ENCODE measurements around the gene PLPP1. TPM values are rescaled to one million over a fixed set of nuclear protein-coding genes. Genes with fewer than 3 reads are reported as not detected.
A peak's percentile ranks its signal among the peaks of the same experiment; 100 is the strongest.

PLPP1 gene
- total RNA-seq, 2 donors from 2014 or later, result 29.0 to 100 TPM

- no peaks in the 10 kb centered on the region for H3K27me3 ChIP-seq (ENCODE audit: control insufficient read depth, insufficient read depth, low read length, poor library complexity, severe bottlenecking)
- no peaks in the 10 kb centered on the region for H3K4me1 ChIP-seq (ENCODE audit: control insufficient read depth, insufficient read depth, low read length)
- WGBS, 2 experiments (ENCODE audit: insufficient coverage in 1 of 2, insufficient read length in 1 of 2), result 90 to 94% methylated on average over 4 of the region's 4 CpGs
- Mint-ChIP-seq H3K36me3 (ENCODE audit: low read depth) (peaks cover 78% of the 10 kb centered on the region), H3K27me3 (ENCODE audit: insufficient read depth) (no peaks in the 10 kb centered on the region), H3K9me3 (peaks cover 28% of the 10 kb centered on the region), H3K4me3 (no peak overlapping the region), H3K27ac (peak overlapping the region; percentile 44), H3K4me1 (peaks cover 26% of the 10 kb centered on the region)
- no peak for TF ChIP-seq CTCF (conservative IDR thresholded peaks at IDR 0.05)
- no peak overlapping the region for H3K4me3 ChIP-seq (ENCODE audit: low read length)
- peaks cover 43% of the 10 kb centered on the region for H3K9me3 ChIP-seq (ENCODE audit: control insufficient read depth, low read length)
- H3K27ac ChIP-seq (ENCODE audit: low read depth, low read length), result peak overlapping the region; percentile 30
- no peak for DNase-seq
- peaks cover 82% of the 10 kb centered on the region for H3K36me3 ChIP-seq (ENCODE audit: control insufficient read depth, insufficient read depth, low read length)
- no peak overlapping the region for H3K9ac ChIP-seq (ENCODE audit: extremely low read depth, low read length, poor library complexity, severe bottlenecking)
These were observed 95.8 kb downstream of the PLPP1 start for GRCh38 chr5:55438998-55439397.

- WGBS, 2 experiments (ENCODE audit: insufficient coverage in 1 of 2, insufficient read length in 1 of 2), result 93% methylated on average over 1 to 2 of the region's 2 CpGs
- peaks cover 82% of the 10 kb centered on the region for H3K36me3 Mint-ChIP-seq (ENCODE audit: low read depth)
- Histone ChIP-seq H3K4me1 (ENCODE audit: control insufficient read depth, insufficient read depth, low read length) (no peaks in the 10 kb centered on the region), H3K27me3 (ENCODE audit: control insufficient read depth, insufficient read depth, low read length, poor library complexity, severe bottlenecking) (no peaks in the 10 kb centered on the region), H3K4me3 (ENCODE audit: low read length) (no peak overlapping the region), H3K9me3 (ENCODE audit: control insufficient read depth, low read length) (peaks cover 52% of the 10 kb centered on the region), H3K27ac (ENCODE audit: low read depth, low read length) (peak overlapping the region; percentile 78), H3K9ac (ENCODE audit: extremely low read depth, low read length, poor library complexity, severe bottlenecking) (no peak overlapping the region), H3K36me3 (ENCODE audit: control insufficient read depth, insufficient read depth, low read length) (peaks cover 87% of the 10 kb centered on the region)
- no peak for TF ChIP-seq CTCF (conservative IDR thresholded peaks at IDR 0.05)
- H3K27me3 Mint-ChIP-seq (ENCODE audit: insufficient read depth), result no peaks in the 10 kb centered on the region
- no peak overlapping the region for H3K4me3 Mint-ChIP-seq
- DNase-seq, result no peak
- H3K9me3 Mint-ChIP-seq, result peaks cover 31% of the 10 kb centered on the region
- peaks cover 26% of the 10 kb centered on the region for H3K4me1 Mint-ChIP-seq
- H3K27ac Mint-ChIP-seq, result peak overlapping the region; percentile 44
These were observed 96.9 kb downstream of the PLPP1 start for GRCh38 chr5:55437859-55438206.

- 92 to 100% methylated on average over 1 of the region's 1 CpG for WGBS, 2 experiments (ENCODE audit: insufficient coverage in 1 of 2, insufficient read length in 1 of 2)
- Mint-ChIP-seq H3K9me3 (peaks cover 35% of the 10 kb centered on the region), H3K36me3 (ENCODE audit: low read depth) (peaks cover 84% of the 10 kb centered on the region), H3K4me3 (no peak overlapping the region), H3K27ac (peak overlapping the region; percentile 44), H3K27me3 (ENCODE audit: insufficient read depth) (no peaks in the 10 kb centered on the region), H3K4me1 (peaks cover 24% of the 10 kb centered on the region)
- Histone ChIP-seq H3K4me1 (ENCODE audit: control insufficient read depth, insufficient read depth, low read length) (no peaks in the 10 kb centered on the region), H3K9ac (ENCODE audit: extremely low read depth, low read length, poor library complexity, severe bottlenecking) (no peak overlapping the region), H3K9me3 (ENCODE audit: control insufficient read depth, low read length) (peaks cover 55% of the 10 kb centered on the region), H3K27me3 (ENCODE audit: control insufficient read depth, insufficient read depth, low read length, poor library complexity, severe bottlenecking) (no peaks in the 10 kb centered on the region), H3K27ac (ENCODE audit: low read depth, low read length) (peak overlapping the region; percentile 78), H3K4me3 (ENCODE audit: low read length) (peak overlapping the region; percentile 47), H3K36me3 (ENCODE audit: control insufficient read depth, insufficient read depth, low read length) (peaks cover 88% of the 10 kb centered on the region)
- no peak for DNase-seq
- TF ChIP-seq CTCF (conservative IDR thresholded peaks at IDR 0.05), result no peak
These were observed 97.3 kb downstream of the PLPP1 start for GRCh38 chr5:55437452-55437851.
